Thyroid gland (tissue), 4 donors: Measurements from ENCODE around the gene ACOT2. TPM values are rescaled to one million over a fixed set of nuclear protein-coding genes. Genes with fewer than 3 reads are reported as not detected.
A peak's percentile ranks its signal among the peaks of the same experiment; 100 is the strongest.

Experiments used
- DNase-seq, 2 donors: peaks; one replicate each; pipeline ENCODE4 v3.0.0-alpha.2; 2019
- H3K27ac ChIP-seq, 3 donors: fragments of 200-600 bp; sonication (generic); 1 replicate in 2 of 3; 2 replicates in 1 of 3; pipeline ENCODE4 v1.5.1; 2016 to 2019; ENCODE audit warnings: mild to moderate bottlenecking in 1 of 3, moderate library complexity in 1 of 3
- H3K27me3 ChIP-seq: fragments of 200-600 bp; sonication (generic); one replicate; pipeline ENCODE4 v1.5.1; 2019
- H3K36me3 ChIP-seq, 2 donors: fragments of 200-600 bp; sonication (generic); one replicate each; pipeline ENCODE4 v1.5.1; 2016 to 2019
- H3K4me1 ChIP-seq, 2 donors: fragments of 200-600 bp; sonication (generic); one replicate each; pipeline ENCODE4 v1.5.1; 2017 to 2019
- H3K4me3 ChIP-seq, 3 donors: fragments of 200-600 bp; sonication (generic); replicated peaks in 1 of 3; 1 replicate in 2 of 3; 2 replicates in 1 of 3; pipeline ENCODE4 v1.5.1; 2016; ENCODE audit warnings: mild to moderate bottlenecking in 1 of 3
- H3K9me3 ChIP-seq: fragments of 200-600 bp; sonication (generic); one replicate; pipeline ENCODE4 v1.5.1; 2017
- CTCF ChIP-seq, 6 experiments: fragments of 200-600 bp in 3 of 6; fragments of 450-650 bp in 3 of 6; sonication (generic) in 3 of 6; IDR thresholded peaks; one replicate each; pipeline ENCODE4 v1.5.1; 2016 to 2019; ENCODE audit warnings: antibody characterized with exemption in 6 of 6, mild to moderate bottlenecking in 2 of 6, inconsistent platforms in 1 of 6, moderate library complexity in 1 of 6
- POLR2A ChIP-seq, 2 donors: fragments of 450-650 bp; IDR thresholded peaks; one replicate each; pipeline ENCODE4 v1.6.1; 2017; ENCODE audit warnings: antibody characterized with exemption in 2 of 2, mild to moderate bottlenecking in 2 of 2, moderate library complexity in 1 of 2
- WGBS, 2 donors: methylation state at CpG; one replicate each; pipeline ENCODE4 v1.1.5; 2017; 5-methylcytosine and 5-hydroxymethylcytosine counted together
- intact Hi-C: fragments of 100-400 bp; cut with DNase I; formaldehyde crosslinking; loops from one replicate; pipeline ENCODE4 v1.15.1; 2023
- total RNA-seq, 4 donors: library from RNA; depleted of rRNA; stranded (reverse); fragments of >200 nt; gene quantifications; one replicate each; pipeline ENCODE4 v1.2.3, GENCODE V29; 2016

Gene ACOT2
- total RNA-seq, 4 donors from 2014 or later = 8.0 to 69.3 (median 47.4) TPM

GRCh38 chr14:73607241-73607640, 38.2 kb downstream of the ACOT2 start:
- H3K4me1 ChIP-seq = peaks cover 0 to 3% of the 10 kb centered on the region in 2 donors
- WGBS, 2 donors = 91 to 96% methylated on average over 1 of the region's 1 CpG
- H3K36me3 ChIP-seq = no peaks in the 10 kb centered on the region
- no peak overlapping the region for H3K4me3 ChIP-seq
- TF ChIP-seq CTCF (IDR thresholded peaks at IDR 0.05) = no peak
- TF ChIP-seq POLR2A (IDR thresholded peaks at IDR 0.05) = no peak
- DNase-seq = no peak
- H3K9me3 ChIP-seq = no peaks in the 10 kb centered on the region
- no peak overlapping the region for H3K27ac ChIP-seq
- intact Hi-C loops = no loop called here
- no peaks in the 10 kb centered on the region for H3K27me3 ChIP-seq

- intact Hi-C loops = no loop called here
- Histone ChIP-seq H3K27me3 (no peaks in the 10 kb centered on the region), H3K4me1 (peaks cover 0 to 3% of the 10 kb centered on the region in 2 donors), H3K36me3 (no peaks in the 10 kb centered on the region), H3K4me3 (no peak overlapping the region), H3K27ac (no peak overlapping the region), H3K9me3 (no peaks in the 10 kb centered on the region)
- DNase-seq = peak in 1 of 2 donors; percentile 3
- TF ChIP-seq CTCF (IDR thresholded peaks at IDR 0.05) (no peak), POLR2A (IDR thresholded peaks at IDR 0.05) (no peak)
- 44 to 50% methylated on average over 2 of the region's 2 CpGs for WGBS, 2 donors
Measured at GRCh38 chr14:73610687-73611086, 41.7 kb downstream of the ACOT2 start.

- Histone ChIP-seq H3K4me3 (peak within 1 kb of the TSS; percentile 5 to 51 (median 43)), H3K9me3 (no peaks in the 10 kb centered on the region), H3K36me3 (no peaks in the 10 kb centered on the region), H3K27me3 (no peaks in the 10 kb centered on the region), H3K27ac (peak within 1 kb of the TSS; percentile 9 to 73 (median 60)), H3K4me1 (peaks cover 0 to 3% of the 10 kb centered on the region in 2 donors)
- 1 to 3% methylated on average over 22 to 26 of the region's 84 CpGs for WGBS, 2 donors
- TF ChIP-seq CTCF (IDR thresholded peaks at IDR 0.05) (no peak), POLR2A (IDR thresholded peaks at IDR 0.05) (peak in 1 of 2 donors; percentile 49)
- DNase-seq = peak; percentile 69 to 74
- intact Hi-C loops = no loop called here
Measured at GRCh38 chr14:73612339-73613045, 43.5 kb downstream of the ACOT2 start, which contains the start of gene ACOT6. TSS of gene ACOT6 (plus strand) at chr14:73612517. CDS start at chr14:73612572, 55 bp downstream.

GRCh38 chr14:73613046-73613383, 44.0 kb downstream of the ACOT2 start:
- H3K27ac ChIP-seq = peak overlapping the region in 2 of 3 donors; percentile 9 to 73
- peak overlapping the region; percentile 5 to 51 (median 43) for H3K4me3 ChIP-seq
- TF ChIP-seq POLR2A (IDR thresholded peaks at IDR 0.05) = no peak
- TF ChIP-seq CTCF (IDR thresholded peaks at IDR 0.05) = no peak
- H3K9me3 ChIP-seq = no peaks in the 10 kb centered on the region
- 6 to 8% methylated on average over 6 to 13 of the region's 13 CpGs for WGBS, 2 donors
- H3K27me3 ChIP-seq = no peaks in the 10 kb centered on the region
- intact Hi-C loops = no loop called here
- peaks cover 0 to 3% of the 10 kb centered on the region in 2 donors for H3K4me1 ChIP-seq
- no peaks in the 10 kb centered on the region for H3K36me3 ChIP-seq
- no peak for DNase-seq

- H3K27ac ChIP-seq = no peak overlapping the region
Measured at GRCh38 chr14:73613419-73613963, 44.5 kb downstream of the ACOT2 start.

More at GRCh38 chr14:73613419-73613963, 44.5 kb downstream of the ACOT2 start:
- H3K27me3 ChIP-seq = no peaks in the 10 kb centered on the region
- 89 to 95% methylated on average over 3 of the region's 3 CpGs for WGBS, 2 donors
- TF ChIP-seq POLR2A (IDR thresholded peaks at IDR 0.05) (no peak), CTCF (IDR thresholded peaks at IDR 0.05) (no peak)
- no peaks in the 10 kb centered on the region for H3K9me3 ChIP-seq
- no peak overlapping the region for H3K4me3 ChIP-seq
- no peak for DNase-seq
- intact Hi-C loops = no loop called here
- no peaks in the 10 kb centered on the region for H3K36me3 ChIP-seq
- peaks cover 0 to 3% of the 10 kb centered on the region in 2 donors for H3K4me1 ChIP-seq
